ENCODE measurements around the gene PKP1.

PKP1 gene

GRCh38 chr1:201366696-201367095 is 83.4 kb downstream of the PKP1 start:
- no peaks in the 10 kb centered on the region for H3K4me1 ChIP-seq (ENCODE audit: insufficient read depth, low read length, severe bottlenecking)
- no peaks in the 10 kb centered on the region for H3K27me3 ChIP-seq (ENCODE audit: insufficient read depth, low read length)
- no peaks in the 10 kb centered on the region for H3K79me2 ChIP-seq (ENCODE audit: insufficient read depth, low read length)
- H3K36me3 ChIP-seq (ENCODE audit: insufficient read depth, low read length) = no peaks in the 10 kb centered on the region
- H4K20me1 ChIP-seq (ENCODE audit: insufficient read depth, low read length) = no peaks in the 10 kb centered on the region
- no peaks in the 10 kb centered on the region for H3K9me3 ChIP-seq (ENCODE audit: low read length)
- TF ChIP-seq EZH2 (IDR thresholded peaks at IDR 0.05; ENCODE audit: borderline replicate concordance, low read length) (no peak), CTCF (IDR thresholded peaks at IDR 0.05; ENCODE audit: low read length) (no peak)
- H3K27ac ChIP-seq (ENCODE audit: low read depth, low read length, poor library complexity, severe bottlenecking) = no peak overlapping the region
- H3K4me2 ChIP-seq (ENCODE audit: low read length) = no peak overlapping the region
- no peak overlapping the region for H2AFZ ChIP-seq (ENCODE audit: low read length)
- H3K9ac ChIP-seq (ENCODE audit: low read length) = no peak overlapping the region
- no peaks in the 10 kb centered on the region for H3K9me2 ChIP-seq (ENCODE audit: low read depth, low read length)
- H3K4me3 ChIP-seq (ENCODE audit: low read depth, low read length, poor library complexity, severe bottlenecking) = no peak overlapping the region
- H3F3A ChIP-seq (ENCODE audit: insufficient read depth, low read length) = no peaks in the 10 kb centered on the region

GRCh38 chr1:201369209-201369608 is 85.9 kb downstream of the PKP1 start:
- no peak for TF ChIP-seq EZH2 (IDR thresholded peaks at IDR 0.05; ENCODE audit: borderline replicate concordance, low read length)
- no peak for TF ChIP-seq CTCF (IDR thresholded peaks at IDR 0.05; ENCODE audit: low read length)
- Histone ChIP-seq H3K9me2 (ENCODE audit: low read depth, low read length) (no peaks in the 10 kb centered on the region), H3K27ac (ENCODE audit: low read depth, low read length, poor library complexity, severe bottlenecking) (no peak overlapping the region), H4K20me1 (ENCODE audit: insufficient read depth, low read length) (no peaks in the 10 kb centered on the region), H3K4me2 (ENCODE audit: low read length) (no peak overlapping the region), H3K9me3 (ENCODE audit: low read length) (no peaks in the 10 kb centered on the region), H3K4me1 (ENCODE audit: insufficient read depth, low read length, severe bottlenecking) (no peaks in the 10 kb centered on the region), H3K27me3 (ENCODE audit: insufficient read depth, low read length) (no peaks in the 10 kb centered on the region), H3K4me3 (ENCODE audit: low read depth, low read length, poor library complexity, severe bottlenecking) (no peak overlapping the region), H2AFZ (ENCODE audit: low read length) (no peak overlapping the region), H3K79me2 (ENCODE audit: insufficient read depth, low read length) (no peaks in the 10 kb centered on the region), H3K9ac (ENCODE audit: low read length) (no peak overlapping the region), H3K36me3 (ENCODE audit: insufficient read depth, low read length) (no peaks in the 10 kb centered on the region), H3F3A (ENCODE audit: insufficient read depth, low read length) (no peaks in the 10 kb centered on the region)

DNA sequence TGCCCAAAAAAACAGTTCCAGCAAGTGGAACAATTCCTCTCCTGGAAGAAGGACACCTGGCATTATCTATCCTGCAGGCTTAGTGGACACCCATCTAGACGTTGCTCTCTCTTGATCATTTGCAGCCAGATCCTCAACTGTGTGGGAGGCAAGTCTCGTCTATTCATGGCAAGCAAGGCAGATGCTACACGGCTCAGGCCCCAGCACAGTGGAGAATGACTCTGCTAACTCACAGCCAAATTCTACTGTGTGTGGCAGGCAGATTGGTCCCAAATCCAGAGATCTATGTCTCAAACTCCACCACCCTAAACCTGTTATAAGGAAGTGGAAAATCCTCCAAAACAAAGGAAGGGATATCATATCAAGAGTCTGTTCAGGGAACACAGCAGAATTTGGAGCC is 87.2 kb downstream of the PKP1 start:
- H3K79me2 ChIP-seq (ENCODE audit: insufficient read depth, low read length) = no peaks in the 10 kb centered on the region
- no peaks in the 10 kb centered on the region for H3K4me1 ChIP-seq (ENCODE audit: insufficient read depth, low read length, severe bottlenecking)
- H2AFZ ChIP-seq (ENCODE audit: low read length) = no peak overlapping the region
- no peak overlapping the region for H3K9ac ChIP-seq (ENCODE audit: low read length)
- no peak overlapping the region for H3K4me3 ChIP-seq (ENCODE audit: low read depth, low read length, poor library complexity, severe bottlenecking)
- no peak overlapping the region for H3K4me2 ChIP-seq (ENCODE audit: low read length)
- H3F3A ChIP-seq (ENCODE audit: insufficient read depth, low read length) = no peaks in the 10 kb centered on the region
- no peaks in the 10 kb centered on the region for H3K9me2 ChIP-seq (ENCODE audit: low read depth, low read length)
- H3K36me3 ChIP-seq (ENCODE audit: insufficient read depth, low read length) = no peaks in the 10 kb centered on the region
- no peaks in the 10 kb centered on the region for H3K9me3 ChIP-seq (ENCODE audit: low read length)
- H3K27ac ChIP-seq (ENCODE audit: low read depth, low read length, poor library complexity, severe bottlenecking) = no peak overlapping the region
- H3K27me3 ChIP-seq (ENCODE audit: insufficient read depth, low read length) = no peaks in the 10 kb centered on the region
- TF ChIP-seq CTCF (IDR thresholded peaks at IDR 0.05; ENCODE audit: low read length) (no peak), EZH2 (IDR thresholded peaks at IDR 0.05; ENCODE audit: borderline replicate concordance, low read length) (no peak)
- H4K20me1 ChIP-seq (ENCODE audit: insufficient read depth, low read length) = no peaks in the 10 kb centered on the region
